CD4-positive, alpha-beta T cell (primary cell): ENCODE results near the gene SMIM11. TPM values are rescaled to one million over a fixed set of nuclear protein-coding genes. Genes with fewer than 3 reads are reported as not detected.

Experiments
- ATAC-seq: fragments of 200-7000 bp; cut with Tn5 transposase; one replicate; pipeline ENCODE4 v1.10.0; 2022; ENCODE audit warnings: mild to moderate bottlenecking; ENCODE audit not compliant: poor library complexity
- CTCF ChIA-PET: fragments of 350-600 bp; sonication (Branson Sonifier 250); formaldehyde crosslinking; loops from one replicate; lab custom pipeline; 2021; ENCODE audit warnings: antibody characterized with exemption, inconsistent platforms; lab: Charles Lee
- POLR2A ChIA-PET: fragments of 350-600 bp; sonication (Branson Sonifier 250); formaldehyde crosslinking; loops from one replicate; lab custom pipeline; 2021; ENCODE audit warnings: antibody characterized with exemption, inconsistent platforms; lab: Charles Lee
- DNase-seq, 14 experiments: peaks; one replicate each; pipeline ENCODE4 v3.0.0-alpha.2; 2013 to 2020; ENCODE audit warnings: mixed read lengths in 2 of 14
- H3K27ac ChIP-seq, 2 donors: one replicate each; pipeline versions ENCODE4 v1.5.1 to v1.7.0; 2013; ENCODE audit warnings: low read length in 2 of 2, low read depth in 1 of 2, mild to moderate bottlenecking in 1 of 2
- H3K27me3 ChIP-seq, 2 experiments: 1 replicate in 1 of 2; 2 replicates in 1 of 2; pipeline versions ENCODE4 v1.6.1 to v1.7.0; 2013; ENCODE audit warnings: low read length in 2 of 2, control low read depth in 1 of 2, mild to moderate bottlenecking in 1 of 2, moderate library complexity in 1 of 2; ENCODE audit not compliant: insufficient read depth in 2 of 2, control insufficient read depth in 1 of 2
- H3K36me3 ChIP-seq: one replicate; pipeline ENCODE4 v1.6.1; 2013; ENCODE audit warnings: low read length, control low read depth; ENCODE audit not compliant: insufficient read depth
- H3K4me1 ChIP-seq: one replicate; pipeline ENCODE4 v1.6.1; 2013; ENCODE audit warnings: low read length, control low read depth; ENCODE audit not compliant: insufficient read depth
- H3K4me3 ChIP-seq: one replicate; pipeline ENCODE4 v1.5.1; 2013; ENCODE audit warnings: mild to moderate bottlenecking, low read length, moderate library complexity
- H3K9me3 ChIP-seq, 2 experiments: 1 replicate in 1 of 2; 2 replicates in 1 of 2; pipeline versions ENCODE4 v1.6.1 to v1.7.0; 2013; ENCODE audit warnings: low read length in 2 of 2, mild to moderate bottlenecking in 2 of 2, control low read depth in 1 of 2, moderate library complexity in 1 of 2; ENCODE audit not compliant: control insufficient read depth in 1 of 2, insufficient read depth in 1 of 2
- H3K27ac Mint-ChIP-seq: one replicate; pipeline ENCODE4 v1.8.0; 2020; ENCODE audit warnings: mixed read lengths
- H3K27me3 Mint-ChIP-seq: one replicate; pipeline ENCODE4 v1.8.0; 2021; ENCODE audit warnings: mixed read lengths
- H3K36me3 Mint-ChIP-seq: one replicate; pipeline ENCODE4 v1.8.0; 2021; ENCODE audit warnings: low read depth, mixed read lengths
- H3K4me1 Mint-ChIP-seq: one replicate; pipeline ENCODE4 v1.8.0; 2021; ENCODE audit warnings: low read depth, mixed read lengths
- H3K4me3 Mint-ChIP-seq: one replicate; pipeline ENCODE4 v1.8.0; 2020; ENCODE audit warnings: mild to moderate bottlenecking, mixed read lengths
- H3K9me3 Mint-ChIP-seq: one replicate; pipeline ENCODE4 v1.8.0; 2020; ENCODE audit warnings: mixed read lengths
- CTCF ChIP-seq: fragments of 200-600 bp; IDR thresholded peaks from one replicate; pipeline ENCODE4 v1.8.0; 2022; ENCODE audit warnings: antibody characterized with exemption, mild to moderate bottlenecking
- intact Hi-C, 2 experiments: fragments of 100-400 bp; cut with DNase I in 1 of 2; cut with micrococcal nuclease in 1 of 2; formaldehyde crosslinking; loops; one replicate each; pipeline versions ENCODE4 v1.15.1 to v1.9.0; 2023 to 2025; cut with DNase I, micrococcal nuclease
- total RNA-seq, 174 experiments: library from RNA in 2 of 174; stranded (reverse) in 2 of 174; gene quantifications; one replicate each; pipeline ENCODE4 v1.2.3 and lab custom pipeline; 2021 to 2026

SMIM11 gene
- total RNA-seq, 2 experiments from 2014 or later, result 3.1 to 4.7 TPM

- no peaks in the 10 kb centered on the region for H3K9me3 Mint-ChIP-seq
- H3K4me3 Mint-ChIP-seq, result no peak overlapping the region
- Histone ChIP-seq H3K27me3 (no peaks in the 10 kb centered on the region), H3K4me3 (no peak overlapping the region), H3K36me3 (no peaks in the 10 kb centered on the region), H3K9me3 (no peaks in the 10 kb centered on the region), H3K4me1 (peaks cover 6% of the 10 kb centered on the region), H3K27ac (no peak overlapping the region)
- POLR2A ChIA-PET, result no interaction called here
- intact Hi-C loops, result no loop called here
- H3K27me3 Mint-ChIP-seq, result peaks cover 18% of the 10 kb centered on the region
- no peak for ATAC-seq
- peaks cover 6% of the 10 kb centered on the region for H3K4me1 Mint-ChIP-seq
- CTCF ChIA-PET, result interaction anchor here (2.6 kb wide), 1 partner anchor 441 kb away, joined by 12 read pairs; no protein-coding TSS in a partner anchor
- TF ChIP-seq CTCF, result no peak
- H3K36me3 Mint-ChIP-seq, result no peaks in the 10 kb centered on the region
- no peak overlapping the region for H3K27ac Mint-ChIP-seq
- DNase-seq, result no peak
These were observed 9.5 kb upstream of the SMIM11 start for GRCh38 chr21:34365809-34366208.

DNA sequence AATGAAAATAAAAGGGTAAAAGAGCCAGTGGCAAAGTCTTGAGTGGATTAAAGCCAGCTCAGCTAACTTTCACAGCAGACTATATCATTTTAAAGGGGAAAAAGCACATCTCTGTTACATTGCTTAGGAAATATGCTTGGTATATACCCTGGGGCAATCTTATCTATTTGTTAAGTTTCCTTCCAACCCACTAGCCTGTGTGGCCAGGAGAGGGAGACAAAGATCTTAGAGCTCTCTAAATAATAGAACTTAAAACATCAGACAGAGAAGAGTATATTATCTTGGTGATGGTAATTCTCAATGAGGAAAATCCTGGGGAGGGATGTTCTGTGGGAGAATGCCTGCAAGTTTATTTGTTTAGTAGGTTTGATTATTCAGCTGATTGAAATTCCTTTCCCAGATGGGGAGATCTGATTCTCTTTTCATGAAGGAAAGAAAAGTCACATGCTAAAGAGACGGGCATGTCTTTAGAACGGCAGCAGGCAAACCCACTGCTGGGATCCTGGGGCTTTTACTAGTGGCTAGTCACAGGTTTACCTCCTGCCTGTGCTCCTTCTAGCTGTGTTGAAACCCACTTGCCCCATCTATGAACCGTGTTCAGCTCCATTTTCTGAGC lies 7.9 kb upstream of the SMIM11 start:
- Mint-ChIP-seq H3K27me3 (peaks cover 12% of the 10 kb centered on the region), H3K9me3 (no peaks in the 10 kb centered on the region), H3K36me3 (no peaks in the 10 kb centered on the region), H3K4me3 (no peak overlapping the region), H3K27ac (no peak overlapping the region), H3K4me1 (no peaks in the 10 kb centered on the region)
- H3K27ac ChIP-seq, result no peak overlapping the region
- H3K9me3 ChIP-seq, result no peaks in the 10 kb centered on the region
- no peaks in the 10 kb centered on the region for H3K36me3 ChIP-seq
- H3K27me3 ChIP-seq, result no peaks in the 10 kb centered on the region
- no peaks in the 10 kb centered on the region for H3K4me1 ChIP-seq
- DNase-seq (peak in 11 of 14 experiments; percentile 6 to 71 (median 34)), ATAC-seq (peak; percentile 95)
- no peak overlapping the region for H3K4me3 ChIP-seq
- TF ChIP-seq CTCF, result peak; percentile 66
- POLR2A ChIA-PET, result interaction anchor here (0.7 to 1.4 kb wide), 3 partner anchors 236 to 419 kb away, joined by 3 read pairs; no protein-coding TSS in a partner anchor
- CTCF ChIA-PET, result interaction anchor here (0.5 to 2.6 kb wide), 8 partner anchors 20 to 443 kb away, joined by 3 to 12 read pairs (median 4); no protein-coding TSS in a partner anchor
- intact Hi-C loops, result no loop called here

DNA sequence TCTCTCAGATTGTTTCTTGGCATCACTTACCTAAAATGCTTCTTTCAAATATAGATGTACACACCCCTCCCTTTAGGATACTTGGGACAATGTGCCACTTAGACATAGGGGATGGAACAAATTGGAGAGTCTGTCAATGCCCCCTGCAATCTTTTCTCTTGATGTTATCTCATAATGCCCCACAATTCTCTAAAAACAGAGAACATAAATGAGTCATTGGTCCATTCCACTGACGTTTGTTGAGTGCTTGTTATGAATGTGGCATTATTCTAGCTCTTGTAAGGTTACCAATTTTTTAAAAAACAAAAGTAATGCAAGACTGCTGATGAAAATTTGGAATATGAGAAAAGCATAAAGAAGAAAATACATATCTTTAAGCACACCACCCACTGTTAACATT lies 5.6 kb upstream of the SMIM11 start:
- ChIA-PET POLR2A (no interaction called here), CTCF (no interaction called here)
- no peak for DNase-seq
- Mint-ChIP-seq H3K4me3 (no peak overlapping the region), H3K27ac (no peak overlapping the region), H3K9me3 (no peaks in the 10 kb centered on the region), H3K36me3 (no peaks in the 10 kb centered on the region), H3K4me1 (no peaks in the 10 kb centered on the region), H3K27me3 (peaks cover 12% of the 10 kb centered on the region)
- H3K9me3 ChIP-seq, result no peaks in the 10 kb centered on the region
- H3K27ac ChIP-seq, result no peak overlapping the region
- no peaks in the 10 kb centered on the region for H3K4me1 ChIP-seq
- no peak for ATAC-seq
- no peak overlapping the region for H3K4me3 ChIP-seq
- H3K36me3 ChIP-seq, result no peaks in the 10 kb centered on the region
- no peak for TF ChIP-seq CTCF
- no peaks in the 10 kb centered on the region for H3K27me3 ChIP-seq
- intact Hi-C loops, result no loop called here
